ENCODE results near the gene IRF2BPL.

The IRF2BPL gene

GRCh38 chr14:77011245-77011644 is 17.3 kb downstream of the IRF2BPL start:
- no peak for DNase-seq (ENCODE audit: low spot score)

DNA sequence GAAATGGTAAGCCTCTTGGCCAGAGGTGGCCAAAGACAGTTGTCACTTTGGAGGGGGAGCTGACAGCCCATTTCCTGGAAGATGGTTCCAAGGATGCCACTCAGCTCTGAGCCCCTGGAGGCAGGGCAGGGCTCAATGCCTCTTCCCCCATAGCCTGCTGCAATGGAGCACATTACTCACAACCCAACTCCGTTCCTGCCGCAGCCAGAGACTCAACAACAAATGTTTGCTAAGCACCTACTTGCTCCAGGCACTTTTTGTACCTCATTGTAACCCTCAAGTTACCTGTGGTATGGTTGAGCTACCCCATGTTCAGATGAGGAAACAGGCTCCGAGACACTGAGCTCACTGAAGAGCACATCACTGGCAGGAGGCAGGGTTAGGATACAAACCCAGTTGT is 19.5 kb downstream of the IRF2BPL start:
- DNase-seq (ENCODE audit: low spot score) = no peak

DNA sequence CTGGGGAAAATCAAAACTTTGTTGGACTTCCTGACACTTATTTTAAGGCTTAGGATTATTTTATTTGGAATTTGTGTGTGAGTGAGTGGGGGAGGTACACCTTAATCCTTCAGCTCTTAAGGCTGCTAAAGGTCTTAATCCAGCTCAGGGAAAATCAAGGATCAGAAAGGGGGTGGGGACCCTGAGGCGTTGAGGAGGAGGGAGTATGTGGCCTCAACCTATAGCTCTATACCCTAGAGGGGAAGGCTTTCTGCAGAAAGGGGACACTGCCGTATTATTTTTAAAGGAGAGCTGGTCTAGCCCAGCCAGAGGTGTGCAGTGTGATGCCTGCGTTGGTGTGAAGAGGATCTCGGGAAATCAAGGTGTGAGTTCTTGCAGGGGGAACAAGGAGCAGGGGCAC is 20.0 kb downstream of the IRF2BPL start:
- no peak for DNase-seq (ENCODE audit: low spot score)

- no peak for DNase-seq (ENCODE audit: low spot score)
These were observed 20.5 kb downstream of the IRF2BPL start for GRCh38 chr14:77007975-77008421.

DNA sequence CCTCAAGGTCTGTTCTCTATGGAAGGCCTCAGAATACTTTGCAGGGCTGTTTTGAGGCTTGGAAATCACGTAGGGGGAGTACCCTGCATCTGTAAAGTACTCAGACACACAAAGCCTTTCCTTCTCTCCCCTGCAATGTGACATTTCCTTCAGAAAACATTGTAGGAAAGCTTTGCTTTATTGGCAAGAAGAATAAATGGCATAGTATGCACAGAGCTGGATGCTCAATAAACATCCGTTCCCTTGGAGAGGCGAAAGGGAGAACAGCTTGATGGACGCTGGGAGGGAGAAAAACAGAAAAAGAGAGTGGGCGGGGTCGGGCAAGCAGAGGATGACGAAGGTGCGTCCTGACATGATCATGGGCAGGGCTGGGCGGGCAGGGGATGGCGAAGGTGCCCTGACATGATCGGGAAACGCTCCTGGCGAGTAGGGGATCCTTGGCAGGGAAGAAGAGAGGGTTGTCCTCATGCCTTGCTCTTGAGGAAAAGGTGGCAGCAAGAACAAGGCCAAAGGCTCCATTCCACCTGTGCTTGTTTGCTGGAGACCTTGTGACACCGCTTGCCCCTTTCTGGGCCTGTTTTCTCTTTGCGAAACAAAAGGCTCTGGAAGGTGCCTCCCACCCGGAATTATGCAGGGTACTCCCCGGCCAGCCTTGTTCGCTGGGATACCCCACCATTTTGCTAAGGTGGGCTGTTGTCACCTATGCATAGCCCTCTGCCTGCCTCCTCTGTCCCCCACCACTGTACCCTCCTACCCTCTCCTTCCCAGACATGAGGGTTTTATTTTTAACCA is 21.1 kb downstream of the IRF2BPL start:
- DNase-seq (ENCODE audit: low spot score) = no peak

GRCh38 chr14:77006132-77006531 is 22.4 kb downstream of the IRF2BPL start:
- DNase-seq (ENCODE audit: low spot score) = no peak

- no peak for DNase-seq (ENCODE audit: low spot score)
These were observed 22.9 kb downstream of the IRF2BPL start for GRCh38 chr14:77005559-77005958.

DNA sequence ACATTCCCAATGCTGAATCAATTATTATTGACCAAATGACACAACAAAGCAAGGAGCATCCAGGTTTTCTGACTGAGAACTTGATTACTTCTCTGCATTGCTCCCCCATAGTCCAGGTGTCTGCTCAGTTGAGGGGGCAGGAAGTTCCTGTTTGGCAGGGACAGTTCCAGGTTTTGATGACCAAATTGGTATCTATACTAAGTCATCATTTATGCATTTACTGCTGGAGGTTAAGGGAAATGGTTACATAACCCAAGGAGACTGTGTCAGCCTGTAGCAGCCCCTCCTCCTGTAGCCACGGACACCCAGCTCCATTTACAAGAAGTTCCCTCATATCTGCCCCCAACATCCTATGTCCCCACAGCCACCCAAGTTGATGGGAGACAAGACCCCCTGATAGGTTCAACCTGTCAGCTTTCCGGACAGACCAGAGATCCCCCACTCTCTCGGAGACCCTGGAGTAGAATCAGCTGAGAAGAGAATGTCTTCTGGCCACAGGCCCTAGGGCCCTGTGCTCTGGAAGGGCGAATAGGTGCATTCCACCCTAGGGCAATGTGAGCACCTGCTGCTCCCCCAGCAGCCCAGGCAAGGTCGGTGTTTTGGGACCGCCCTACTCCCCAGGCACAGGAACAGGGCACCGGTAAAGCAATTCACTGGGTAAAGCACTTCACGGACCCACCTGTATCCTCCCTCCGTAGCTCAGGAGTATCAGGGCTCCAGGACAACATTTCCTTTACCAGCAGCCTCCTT is 23.6 kb downstream of the IRF2BPL start:
- DNase-seq (ENCODE audit: low spot score) = peak; percentile 43

- peak; percentile 43 for DNase-seq (ENCODE audit: low spot score)
These were observed 24.4 kb downstream of the IRF2BPL start for GRCh38 chr14:77003960-77004710.

GRCh38 chr14:77002889-77003288 is 25.6 kb downstream of the IRF2BPL start:
- no peak for DNase-seq (ENCODE audit: low spot score)

DNA sequence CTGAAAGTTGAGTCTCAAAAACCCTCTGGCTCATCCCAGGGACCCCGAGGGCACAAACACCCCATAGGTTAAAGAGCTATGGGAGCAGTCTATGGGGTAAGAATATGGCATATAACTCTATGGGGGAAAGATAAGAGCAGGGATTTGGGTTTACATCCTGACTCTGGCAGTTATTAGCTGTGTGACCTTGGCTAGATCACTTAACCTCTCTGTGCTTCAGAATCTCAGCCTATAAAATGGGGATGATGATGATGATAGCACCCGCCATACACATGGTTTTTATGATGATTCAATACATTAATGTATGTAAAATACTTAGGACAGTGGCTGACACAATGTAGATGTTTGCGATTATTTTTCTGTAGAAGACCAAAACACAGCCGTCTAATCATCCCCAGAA is 26.2 kb downstream of the IRF2BPL start:
- no peak for DNase-seq (ENCODE audit: low spot score)

DNA sequence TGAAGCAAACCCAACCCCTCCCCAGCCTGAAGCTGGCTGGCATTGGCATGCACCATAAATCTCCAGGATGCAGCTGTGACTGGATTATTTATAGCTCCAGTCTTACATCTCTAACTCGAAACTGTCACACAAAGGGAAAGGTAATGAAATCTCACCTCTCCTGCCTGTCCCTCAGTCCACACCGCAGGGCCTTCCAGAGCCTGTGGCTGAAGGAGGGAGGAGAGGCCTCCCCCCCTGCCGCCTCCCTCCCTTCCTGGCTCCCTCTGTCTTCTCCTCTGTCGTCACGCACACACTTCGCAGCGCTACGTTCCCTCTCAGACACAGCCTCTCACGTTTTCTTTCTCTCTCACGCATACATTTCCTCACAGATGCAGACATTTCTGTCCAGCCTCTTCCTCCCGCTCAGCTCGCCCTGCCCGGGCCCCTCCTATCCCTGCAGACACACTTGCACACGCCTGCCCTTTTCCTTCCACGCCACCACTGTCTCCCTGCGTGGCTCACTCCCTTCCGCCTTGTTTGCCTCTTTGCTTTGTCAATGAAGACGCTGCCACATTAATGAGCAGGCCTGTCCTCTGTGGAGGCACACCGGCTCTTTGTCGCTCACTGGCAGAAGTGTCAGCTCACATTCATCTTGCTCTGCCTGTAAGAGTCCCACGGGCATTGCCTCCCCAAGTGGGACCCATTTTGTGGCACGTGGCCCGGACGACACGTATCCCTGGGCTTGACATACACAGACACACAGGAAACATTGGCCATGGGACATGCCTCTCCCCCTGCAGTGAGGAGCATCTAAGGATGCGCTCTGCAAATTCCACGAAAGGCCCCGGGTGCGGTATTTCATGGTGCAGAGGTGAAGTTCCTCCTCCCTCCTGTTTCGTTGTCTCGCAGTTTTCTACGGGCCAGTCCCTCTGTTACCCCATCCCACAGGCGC is 27.9 kb downstream of the IRF2BPL start:
- DNase-seq (ENCODE audit: low spot score) = peak; percentile 37

- no peak for DNase-seq (ENCODE audit: low spot score)
These were observed 29.6 kb downstream of the IRF2BPL start for GRCh38 chr14:76998910-76999309.

DNA sequence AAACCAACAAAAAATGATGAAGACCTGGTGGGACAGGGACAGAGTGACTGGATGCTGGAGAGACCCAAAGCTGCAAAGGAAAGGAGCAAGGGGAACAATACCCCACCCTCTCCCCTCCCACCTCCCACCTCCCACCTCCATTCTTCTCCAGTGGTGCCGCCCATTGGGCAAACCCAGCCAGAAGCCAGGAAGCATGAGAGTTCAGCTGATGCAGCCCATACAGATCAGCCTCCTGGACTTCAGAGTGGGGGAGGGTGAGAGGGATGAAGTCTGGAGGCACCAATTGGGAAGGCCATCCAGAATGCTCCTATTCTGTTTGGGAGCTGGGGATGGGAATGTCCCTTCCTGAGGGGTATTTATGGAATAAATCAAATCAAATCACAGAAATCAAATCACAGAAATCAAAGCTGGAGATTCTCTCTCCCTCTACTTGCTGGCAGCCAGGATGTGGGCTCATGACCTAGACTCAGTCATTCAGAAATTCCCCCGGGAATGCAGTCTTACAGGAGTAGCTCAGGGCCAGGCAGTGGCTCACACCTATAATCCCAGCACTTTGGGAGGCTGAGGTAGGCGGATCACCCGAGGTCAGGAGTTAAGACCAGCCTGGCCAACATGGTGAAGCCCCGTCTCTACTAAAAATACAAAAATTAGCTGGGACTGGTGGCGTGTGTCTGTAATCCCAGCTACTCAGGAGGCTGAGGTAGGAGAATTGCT is 31.1 kb downstream of the IRF2BPL start:
- peak; percentile 86 for DNase-seq (ENCODE audit: low spot score)

GRCh38 chr14:76996563-76997146 is 31.9 kb downstream of the IRF2BPL start:
- DNase-seq (ENCODE audit: low spot score) = peak; percentile 68

DNA sequence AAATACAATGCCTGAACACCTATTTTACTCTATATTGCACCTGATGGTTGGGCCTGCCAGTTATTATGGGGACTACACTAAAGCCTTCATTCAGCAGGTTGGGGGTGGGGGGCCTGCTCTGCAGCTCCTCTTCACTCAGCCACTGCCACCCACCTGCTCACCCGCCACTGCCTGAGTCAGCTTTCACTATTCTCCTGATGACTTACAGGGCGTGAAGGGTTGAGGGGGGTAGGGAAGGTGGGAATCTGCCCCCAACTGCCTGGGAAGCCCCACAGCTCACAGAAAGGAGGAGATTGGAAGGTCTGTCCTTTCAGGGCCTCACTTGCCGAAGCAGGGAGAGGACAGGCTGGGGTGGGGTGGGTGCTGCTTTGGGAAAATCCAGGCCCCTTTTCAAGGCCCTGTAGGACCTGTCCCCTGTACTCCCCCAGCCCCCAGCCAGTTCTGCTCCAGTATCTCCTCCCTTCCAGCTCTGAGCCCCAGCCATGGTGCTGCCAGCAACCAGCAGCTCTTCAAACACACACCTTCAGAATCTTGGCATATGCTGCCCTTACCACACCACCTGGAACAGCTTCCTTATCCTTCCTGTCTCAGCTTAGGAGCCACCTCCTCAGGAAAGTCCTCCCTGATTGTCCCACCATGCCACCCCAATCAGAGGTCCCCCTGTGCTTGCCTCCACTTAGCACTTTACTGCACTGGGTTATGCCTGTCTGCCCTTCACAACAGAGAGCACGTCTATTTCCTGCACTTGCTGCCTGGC is 33.1 kb downstream of the IRF2BPL start:
- DNase-seq (ENCODE audit: low spot score) = peak; percentile 59

DNA sequence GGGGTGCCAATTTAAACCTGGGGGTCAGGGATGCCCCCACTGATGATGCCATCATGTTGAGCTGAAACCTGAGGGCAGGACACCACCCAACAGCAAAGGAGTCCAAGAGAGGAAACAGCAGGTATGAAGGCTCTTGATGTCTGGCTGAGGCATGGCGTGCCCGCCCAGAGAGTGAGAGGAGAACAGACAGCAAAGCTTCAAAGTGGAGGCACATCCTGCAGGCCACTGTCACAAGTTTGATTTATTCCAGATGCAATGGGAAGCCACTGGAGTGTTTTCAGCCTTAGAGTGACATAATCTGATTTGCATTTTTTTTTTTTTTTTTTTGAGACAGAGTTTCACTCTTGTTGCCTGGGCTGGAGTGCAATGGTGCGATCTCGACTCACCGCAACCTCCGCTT is 34.8 kb downstream of the IRF2BPL start:
- DNase-seq (ENCODE audit: low spot score) = no peak

DNA sequence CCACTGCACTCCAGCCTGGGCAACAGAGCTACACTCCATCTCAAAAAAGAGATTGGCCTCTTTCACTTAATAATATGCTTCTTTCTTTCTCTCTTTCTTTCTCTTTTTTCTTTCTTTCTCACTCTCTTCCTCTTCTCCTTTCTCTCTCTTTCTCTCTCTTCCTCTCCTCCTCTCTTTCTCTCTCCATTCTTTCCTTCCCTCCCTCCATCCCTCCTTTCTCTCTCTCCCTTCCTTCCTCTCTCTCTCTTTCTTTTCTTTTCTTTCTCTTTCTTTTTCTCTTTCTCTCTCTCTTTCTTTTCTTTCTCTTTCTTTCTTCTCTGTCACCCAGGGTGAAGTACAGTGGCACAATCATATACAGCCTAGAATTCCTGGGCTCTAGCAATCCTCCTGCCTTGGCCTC is 38.4 kb downstream of the IRF2BPL start:
- DNase-seq (ENCODE audit: low spot score) = no peak

DNA sequence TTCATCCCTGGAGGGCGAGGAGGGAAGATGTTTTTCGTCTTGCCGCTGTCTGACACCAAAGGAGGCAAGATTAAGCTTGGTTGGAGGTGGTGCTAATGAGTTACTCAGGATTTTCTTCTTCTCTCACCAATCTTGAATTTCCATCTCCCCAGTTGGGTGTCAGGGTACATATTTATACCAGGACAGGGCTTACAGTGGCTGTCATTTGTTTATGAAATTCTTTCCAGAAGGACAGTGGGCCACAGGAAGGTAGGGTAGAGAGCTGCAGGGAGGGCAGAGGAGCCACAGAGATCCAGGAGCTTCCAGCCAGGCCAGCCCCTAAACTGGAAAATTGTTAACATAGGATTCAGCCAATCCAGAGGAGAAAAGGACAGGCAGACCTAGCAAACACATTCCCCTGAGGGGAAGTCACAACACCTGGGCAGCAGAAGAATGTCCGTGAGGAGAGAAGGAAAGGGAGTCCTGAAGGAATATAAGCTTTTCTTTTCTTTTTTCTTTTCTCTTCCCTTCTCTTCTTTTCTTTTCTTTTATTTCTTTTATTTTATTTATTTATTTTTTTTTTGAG is 40.5 kb downstream of the IRF2BPL start:
- DNase-seq (ENCODE audit: low spot score) = no peak

- DNase-seq (ENCODE audit: low spot score) = no peak
These were observed 42.3 kb downstream of the IRF2BPL start for GRCh38 chr14:76986231-76986565.

Measured in kidney tubule cell (primary cell).